Measurements from ENCODE around the gene SHC3.

Gene SHC3

GRCh38 chr9:89154218-89154617, 24.4 kb downstream of the SHC3 start:
- DNase-seq (ENCODE audit: low spot score): no peak

- DNase-seq (ENCODE audit: low spot score): peak; percentile 58
Observed at GRCh38 chr9:89153232-89154017, 25.2 kb downstream of the SHC3 start.

- peak; percentile 37 for DNase-seq (ENCODE audit: low spot score)
Observed at GRCh38 chr9:89149726-89150125, 28.9 kb downstream of the SHC3 start.

GRCh38 chr9:89145097-89145496, 33.5 kb downstream of the SHC3 start:
- DNase-seq (ENCODE audit: low spot score): no peak

- DNase-seq (ENCODE audit: low spot score): no peak
Observed at GRCh38 chr9:89144238-89144637, 34.4 kb downstream of the SHC3 start.

- DNase-seq (ENCODE audit: low spot score): no peak
Observed at GRCh38 chr9:89143266-89143665, 35.4 kb downstream of the SHC3 start.

- no peak for DNase-seq (ENCODE audit: low spot score)
Observed at GRCh38 chr9:89139455-89139854, 39.2 kb downstream of the SHC3 start.

- DNase-seq (ENCODE audit: low spot score): no peak
Observed at GRCh38 chr9:89138463-89139390, 39.9 kb downstream of the SHC3 start.

GRCh38 chr9:89137542-89138462, 40.8 kb downstream of the SHC3 start:
- peak; percentile 76 for DNase-seq (ENCODE audit: low spot score)

GRCh38 chr9:89135591-89136166, 42.9 kb downstream of the SHC3 start:
- DNase-seq (ENCODE audit: low spot score): no peak

GRCh38 chr9:89134709-89135108, 43.9 kb downstream of the SHC3 start:
- DNase-seq (ENCODE audit: low spot score): no peak

- peak; percentile 17 for DNase-seq (ENCODE audit: low spot score)
Observed at GRCh38 chr9:89122949-89123348, 55.7 kb downstream of the SHC3 start.

GRCh38 chr9:89120704-89121103, 57.9 kb downstream of the SHC3 start:
- no peak for DNase-seq (ENCODE audit: low spot score)

GRCh38 chr9:89116805-89117192, 61.8 kb downstream of the SHC3 start:
- DNase-seq (ENCODE audit: low spot score): no peak

- peak; percentile 36 for DNase-seq (ENCODE audit: low spot score)
Observed at GRCh38 chr9:89116064-89116804, 62.4 kb downstream of the SHC3 start.

- DNase-seq (ENCODE audit: low spot score): no peak
Observed at GRCh38 chr9:89115426-89115825, 63.2 kb downstream of the SHC3 start.

- DNase-seq (ENCODE audit: low spot score): no peak
Observed at GRCh38 chr9:89114741-89115140, 63.9 kb downstream of the SHC3 start.

GRCh38 chr9:89113851-89114250, 64.8 kb downstream of the SHC3 start:
- DNase-seq (ENCODE audit: low spot score): no peak

- DNase-seq (ENCODE audit: low spot score): no peak
Observed at GRCh38 chr9:89112243-89112642, 66.4 kb downstream of the SHC3 start.

- DNase-seq (ENCODE audit: low spot score): peak; percentile 22
Observed at GRCh38 chr9:89109666-89110065, 69.0 kb downstream of the SHC3 start.

- DNase-seq (ENCODE audit: low spot score): no peak
Observed at GRCh38 chr9:89107406-89107805, 71.2 kb downstream of the SHC3 start.
